Cardiac fibroblast (primary cell): Measurements from ENCODE around the gene PAX6.

Experiments used
- DNase-seq, 2 donors: peaks; one replicate each; pipeline versions ENCODE4 v3.0.0 to v3.0.0-alpha.2; 2010; ENCODE audit warnings: low read depth in 2 of 2
- H3K4me3 ChIP-seq, 2 donors: replicated peaks in 1 of 2; 1 replicate in 1 of 2; 2 replicates in 1 of 2; pipeline ENCODE4 v1.5.1; 2011; ENCODE audit warnings: low read depth in 2 of 2, low read length in 2 of 2, mild to moderate bottlenecking in 2 of 2, moderate library complexity in 1 of 2
- CTCF ChIP-seq: IDR thresholded peaks from one replicate; pipeline ENCODE4 v1.5.1; 2011; ENCODE audit warnings: low read depth, mild to moderate bottlenecking, low read length, inconsistent platforms

The PAX6 gene

DNA sequence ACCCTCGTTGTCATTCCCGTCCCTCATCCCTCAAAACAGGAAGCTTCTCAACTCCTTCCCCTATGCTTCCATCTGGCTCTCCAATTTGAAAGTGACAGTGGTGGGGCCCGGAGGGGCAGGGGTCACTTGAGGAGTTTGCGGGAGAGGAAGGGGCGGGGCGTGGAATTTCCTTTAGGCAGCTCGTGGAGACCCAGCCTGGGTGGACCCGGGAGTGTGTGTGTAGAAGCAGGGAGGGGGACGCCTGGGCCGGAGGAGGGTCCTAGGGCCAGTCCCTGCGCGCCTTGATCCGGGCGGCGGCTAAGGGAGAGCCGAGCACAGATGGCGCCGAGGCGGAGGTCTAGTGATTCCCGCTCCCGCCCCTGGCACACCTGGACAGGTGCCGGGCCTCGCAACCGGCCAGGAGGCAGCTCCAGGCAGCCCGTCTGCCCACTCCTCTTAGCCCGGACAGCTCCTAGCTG lies 7.8 kb upstream of the PAX6 start:
- no peak for TF ChIP-seq CTCF
- H3K4me3 ChIP-seq, result no peak overlapping the region
- DNase-seq, result no peak

DNA sequence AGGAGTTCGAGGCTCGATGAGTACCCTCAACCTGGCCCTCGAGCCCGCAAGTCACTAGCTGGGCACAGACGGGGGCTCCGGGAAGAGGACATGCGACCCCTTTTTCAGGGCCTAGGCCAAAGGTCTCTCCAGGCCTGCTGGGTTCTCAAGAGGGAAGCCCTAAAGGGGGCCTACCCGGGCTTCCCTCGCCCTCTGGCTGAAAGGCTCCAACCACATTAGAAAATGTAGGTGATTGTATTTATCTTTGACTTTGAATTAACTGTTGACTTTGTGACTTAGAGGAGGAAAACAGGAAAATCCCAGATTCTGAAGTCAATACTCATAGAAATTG lies 7.3 kb upstream of the PAX6 start:
- H3K4me3 ChIP-seq, result no peak overlapping the region
- DNase-seq, result no peak
- TF ChIP-seq CTCF, result no peak

DNA sequence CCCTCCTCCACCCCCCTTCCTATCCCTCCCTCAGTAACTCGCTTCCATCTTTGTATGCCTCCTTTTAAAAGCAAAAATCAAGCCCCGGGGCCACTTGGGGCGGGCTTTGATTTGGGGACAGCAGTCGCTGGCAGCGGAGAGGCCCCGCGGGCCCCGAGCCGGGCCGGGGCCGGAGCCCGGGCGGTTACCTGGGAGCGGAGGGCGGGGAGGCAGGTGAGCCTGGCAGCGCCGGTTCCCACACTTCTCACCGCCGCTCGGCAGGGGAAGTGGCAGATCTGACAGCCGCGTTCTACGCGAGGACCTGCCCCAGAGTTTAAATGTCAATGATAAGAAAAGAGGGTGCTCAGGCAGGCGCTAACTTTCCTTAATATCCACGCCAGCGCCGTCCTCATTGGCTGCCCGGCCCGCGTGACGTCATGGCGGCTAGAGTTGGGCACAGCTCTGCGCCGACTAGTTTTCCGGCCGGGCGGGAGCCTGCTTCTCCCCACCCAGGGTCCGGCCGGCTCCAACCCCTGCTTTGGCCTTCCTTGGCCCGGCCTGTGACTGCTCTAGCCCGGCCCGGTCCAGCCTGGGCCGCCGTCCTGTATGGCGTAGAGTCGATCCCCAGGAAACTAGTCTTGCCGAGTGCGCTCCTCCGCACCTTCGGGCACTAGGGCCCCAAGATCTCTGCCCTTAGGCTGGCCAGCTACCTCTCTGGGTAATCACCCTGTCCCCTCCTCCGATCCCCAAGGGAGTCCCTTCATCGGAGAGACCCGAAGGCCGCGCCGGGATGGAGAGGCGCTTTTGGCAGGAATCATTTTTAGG lies 6.7 kb upstream of the PAX6 start:
- DNase-seq, result no peak
- H3K4me3 ChIP-seq, result no peak overlapping the region
- TF ChIP-seq CTCF, result no peak

DNA sequence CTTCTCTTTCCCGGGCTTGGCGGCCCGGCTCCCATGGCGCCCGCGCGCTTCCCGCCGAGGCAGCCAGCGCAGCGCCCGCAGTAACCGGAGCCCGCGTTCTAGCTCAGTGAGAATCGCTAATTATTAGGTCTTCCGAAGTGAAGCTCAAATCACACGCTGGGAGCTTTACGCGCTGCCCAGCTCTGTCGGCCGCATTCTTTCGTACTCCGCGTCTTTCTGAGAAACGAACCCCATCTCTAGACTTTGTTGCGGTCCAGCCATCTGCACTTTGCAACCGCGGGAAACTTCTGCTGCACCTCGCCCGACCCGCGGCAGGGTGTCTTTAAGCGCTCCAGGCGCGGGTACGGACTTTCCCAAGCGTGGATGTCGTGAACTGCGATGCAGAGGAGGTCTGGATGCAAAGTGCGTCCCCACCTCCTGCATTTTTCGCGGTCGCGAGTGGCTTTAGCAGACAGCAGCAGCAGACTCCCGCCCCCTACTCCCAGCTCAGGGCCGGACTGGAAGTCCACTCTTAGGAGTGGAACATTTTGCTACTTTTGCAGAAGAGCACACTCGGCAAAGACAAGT lies 6.0 kb upstream of the PAX6 start:
- no peak for DNase-seq
- no peak for TF ChIP-seq CTCF
- H3K4me3 ChIP-seq, result no peak overlapping the region

GRCh38 chr11:31816468-31817053 lies 5.4 kb upstream of the PAX6 start:
- DNase-seq, result no peak
- no peak for TF ChIP-seq CTCF
- H3K4me3 ChIP-seq, result no peak overlapping the region

DNA sequence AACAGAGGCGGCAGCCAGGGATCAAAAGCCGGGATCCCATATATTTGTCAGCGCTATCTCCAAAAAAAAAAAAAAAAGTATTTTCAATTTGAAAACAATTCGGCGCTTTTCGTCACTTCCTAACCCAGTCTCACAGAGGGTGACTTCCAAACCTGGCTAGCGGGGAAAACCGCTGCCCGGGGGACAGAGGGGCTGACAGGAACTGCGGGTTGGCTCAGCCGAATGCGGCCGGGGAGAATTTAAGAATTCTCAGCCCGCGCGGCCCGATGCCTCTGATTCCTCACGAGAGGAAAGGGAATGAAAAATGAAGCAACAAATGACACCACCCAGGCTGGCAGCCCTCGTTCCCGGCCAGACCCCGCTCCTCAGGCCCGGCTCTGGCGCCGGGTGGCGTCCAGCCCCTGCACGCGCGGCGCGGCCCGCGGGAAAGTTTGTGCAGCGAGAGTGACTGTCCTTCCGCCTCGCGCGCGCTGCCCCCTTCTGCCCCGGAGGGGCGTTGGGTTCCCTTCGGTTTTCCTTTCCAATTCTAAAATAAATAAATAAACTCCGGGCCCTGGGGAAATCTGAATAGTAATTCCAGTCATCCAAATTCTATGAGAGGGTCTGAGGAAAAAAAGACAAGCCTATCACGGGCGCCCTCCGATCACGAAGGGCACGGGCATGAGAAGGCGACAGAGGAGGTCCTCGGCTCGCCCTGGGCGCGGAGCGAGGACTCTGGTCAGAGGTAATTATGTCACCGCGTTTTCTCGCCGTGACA lies 4.8 kb upstream of the PAX6 start:
- TF ChIP-seq CTCF, result no peak
- DNase-seq, result no peak
- peak overlapping the region in 1 of 2 donors; percentile 18 for H3K4me3 ChIP-seq
